SH-SY5Y (cell line): ENCODE measurements around the gene TGM1.

Experiments used
- GATA2 ChIP-seq: IDR thresholded peaks from 2 replicates; pipeline ENCODE4 v1.6.1; 2011; ENCODE audit warnings: mild to moderate bottlenecking, low read depth, low read length
- GATA3 ChIP-seq: IDR thresholded peaks from 2 replicates; pipeline ENCODE4 v1.6.1; 2011; ENCODE audit warnings: low read depth, mild to moderate bottlenecking, low read length, moderate library complexity

DNA sequence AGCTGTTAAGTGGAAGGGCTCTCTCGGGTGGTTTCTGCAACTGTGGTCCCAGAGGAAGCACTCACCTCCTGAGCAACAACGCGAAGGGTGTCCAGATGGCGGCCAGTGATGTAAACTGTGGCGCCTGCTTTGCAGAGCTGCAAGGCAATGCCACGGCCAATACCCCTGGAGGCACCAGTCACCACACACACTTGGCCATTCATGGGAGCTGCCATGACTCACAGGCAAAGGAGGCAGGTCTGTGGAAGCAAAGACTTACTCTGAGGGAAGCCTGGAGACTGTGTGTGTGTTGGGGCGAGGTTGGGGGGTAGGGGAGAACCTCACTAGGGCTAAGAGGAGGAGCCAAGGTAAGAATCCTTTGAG, 35.9 kb upstream of the TGM1 start:
- TF ChIP-seq GATA2, result no peak
- no peak for TF ChIP-seq GATA3
